BLaER1 (cell line): ENCODE data around the gene ZBTB48.

ENCODE experiments used
- H3K27ac ChIP-seq: shearing (Covaris generic); formaldehyde crosslinking; 2 replicates; pipeline ENCODE4 v1.8.1; 2022
- H3K27me3 ChIP-seq: shearing (Covaris generic); formaldehyde crosslinking; 2 replicates; pipeline ENCODE4 v1.8.1; 2022
- H3K36me3 ChIP-seq: shearing (Covaris generic); formaldehyde crosslinking; 2 replicates; pipeline ENCODE4 v1.8.1; 2022
- H3K4me1 ChIP-seq: shearing (Covaris generic); formaldehyde crosslinking; 2 replicates; pipeline ENCODE4 v1.8.1; 2022
- H3K4me2 ChIP-seq: shearing (Covaris generic); formaldehyde crosslinking; 2 replicates; pipeline ENCODE4 v1.8.1; 2022
- H3K4me3 ChIP-seq: shearing (Covaris generic); formaldehyde crosslinking; 2 replicates; pipeline ENCODE4 v1.8.1; 2022
- H3K9ac ChIP-seq: shearing (Covaris generic); formaldehyde crosslinking; 2 replicates; pipeline ENCODE4 v1.8.1; 2022
- H3K9me3 ChIP-seq: shearing (Covaris generic); formaldehyde crosslinking; 2 replicates; pipeline ENCODE4 v1.8.1; 2022
- H4K20me1 ChIP-seq: shearing (Covaris generic); formaldehyde crosslinking; 2 replicates; pipeline ENCODE4 v1.8.1; 2022
- Cebpa-rat ChIP-seq: shearing (Covaris generic); IDR thresholded peaks from 2 replicates; pipeline ENCODE4 v1.8.1; 2022

Gene ZBTB48

DNA sequence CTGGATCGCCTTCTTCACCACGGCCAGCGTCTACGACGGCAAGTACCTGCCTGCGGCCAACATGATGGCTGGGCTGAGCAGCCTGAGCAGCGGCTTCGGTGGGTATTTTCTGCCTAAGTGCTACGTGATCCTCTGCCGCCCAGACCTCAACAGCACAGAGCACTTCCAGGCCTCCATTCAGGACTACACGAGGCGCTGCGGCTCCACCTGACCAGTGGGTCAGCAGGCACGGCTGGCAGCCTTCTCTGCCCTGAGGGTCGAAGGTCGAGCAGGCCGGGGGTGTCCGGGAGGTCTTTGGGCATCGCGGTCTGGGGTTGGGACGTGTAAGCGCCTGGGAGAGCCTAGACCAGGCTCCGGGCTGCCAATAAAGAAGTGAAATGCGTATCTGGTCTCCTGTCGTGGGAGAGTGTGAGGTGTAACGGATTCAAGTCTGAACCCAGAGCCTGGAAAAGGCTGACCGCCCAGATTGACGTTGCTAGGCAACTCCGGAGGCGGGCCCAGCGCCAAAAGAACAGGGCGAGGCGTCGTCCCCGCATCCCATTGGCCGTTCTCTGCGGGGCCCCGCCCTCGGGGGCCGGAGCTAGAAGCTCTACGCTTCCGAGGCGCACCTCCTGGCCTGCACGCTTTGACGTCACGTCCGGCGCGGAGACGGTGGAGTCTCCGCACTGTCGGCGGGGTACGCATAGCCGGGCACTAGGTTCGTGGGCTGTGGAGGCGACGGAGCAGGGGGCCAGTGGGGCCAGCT lies at the start of gene ZBTB48:
Gene ZBTB48 (plus strand): TSS at position 621 of the 745 bp plus-strand sequence. CDS start 616 bp downstream, outside the sequence.
- H3K4me2 ChIP-seq: peak within 1 kb of the TSS; percentile 97
- peaks cover 4% of the 10 kb centered on the region; the same call in 1 of the 2 replicates for H3K36me3 ChIP-seq
- no peaks in the 10 kb centered on the region for H3K27me3 ChIP-seq
- peak within 1 kb of the TSS; percentile 89 for H3K9ac ChIP-seq
- no peaks in the 10 kb centered on the region for H3K9me3 ChIP-seq
- peaks cover 32% of the 10 kb centered on the region for H4K20me1 ChIP-seq
- H3K4me1 ChIP-seq: peaks cover 49% of the 10 kb centered on the region
- peak within 1 kb of the TSS; percentile 89 for H3K27ac ChIP-seq
- peak within 1 kb of the TSS; percentile 92 for H3K4me3 ChIP-seq
- no peak for TF ChIP-seq Cebpa-rat

GRCh38 chr1:6530504-6531160 lies 49.2 kb upstream of the ZBTB48 start:
- no peaks in the 10 kb centered on the region for H3K27me3 ChIP-seq
- H3K4me3 ChIP-seq: no peak overlapping the region
- H3K9me3 ChIP-seq: no peaks in the 10 kb centered on the region
- no peak overlapping the region for H3K9ac ChIP-seq
- TF ChIP-seq Cebpa-rat: no peak
- H3K27ac ChIP-seq: no peak overlapping the region
- no peaks in the 10 kb centered on the region for H3K4me1 ChIP-seq
- peaks cover 39% of the 10 kb centered on the region; the same call in 1 of the 2 replicates for H4K20me1 ChIP-seq
- no peak overlapping the region for H3K4me2 ChIP-seq
- H3K36me3 ChIP-seq: peaks cover 100% of the 10 kb centered on the region

- H3K4me3 ChIP-seq: no peak overlapping the region
- H4K20me1 ChIP-seq: peaks cover 47% of the 10 kb centered on the region
- H3K27me3 ChIP-seq: no peaks in the 10 kb centered on the region
- H3K4me1 ChIP-seq: no peaks in the 10 kb centered on the region
- H3K9me3 ChIP-seq: no peaks in the 10 kb centered on the region
- no peak for TF ChIP-seq Cebpa-rat
- H3K27ac ChIP-seq: no peak overlapping the region
- H3K4me2 ChIP-seq: no peak overlapping the region
- no peak overlapping the region for H3K9ac ChIP-seq
- peaks cover 100% of the 10 kb centered on the region for H3K36me3 ChIP-seq
Observed at GRCh38 chr1:6531996-6532395, 47.8 kb upstream of the ZBTB48 start.

DNA sequence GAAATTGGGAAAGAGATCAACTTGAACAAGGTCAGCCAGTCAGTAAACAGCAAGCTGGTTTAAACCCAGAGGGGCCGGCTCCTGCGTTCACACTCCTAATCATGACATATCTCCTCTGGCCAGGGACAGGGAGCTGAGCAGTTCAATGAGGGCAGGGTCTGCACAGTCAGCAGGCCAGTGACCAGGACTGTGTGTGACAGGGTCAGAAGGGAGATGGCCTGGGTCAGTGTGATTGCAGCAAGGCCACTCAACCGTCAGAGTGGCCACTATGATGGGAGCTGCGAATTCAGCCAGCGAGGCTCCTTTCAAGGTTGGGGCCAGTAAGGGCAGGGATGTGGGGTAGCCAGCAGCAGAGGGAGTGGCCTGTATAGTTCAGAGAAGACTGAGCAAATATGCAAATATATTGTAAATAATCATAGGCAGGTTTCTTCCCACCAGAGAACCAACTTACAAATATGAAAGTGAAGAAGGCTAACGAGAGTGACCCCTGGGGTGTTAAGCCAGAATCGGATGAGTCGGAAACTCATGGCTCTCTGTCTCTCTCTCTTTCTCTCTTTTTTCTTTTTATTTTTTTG lies 45.5 kb upstream of the ZBTB48 start:
- Histone ChIP-seq H3K9ac (no peak overlapping the region), H3K4me1 (no peaks in the 10 kb centered on the region), H3K4me3 (no peak overlapping the region), H3K27me3 (no peaks in the 10 kb centered on the region), H3K9me3 (no peaks in the 10 kb centered on the region), H3K27ac (no peak overlapping the region), H4K20me1 (peaks cover 68% of the 10 kb centered on the region), H3K36me3 (peaks cover 94% of the 10 kb centered on the region), H3K4me2 (no peak overlapping the region)
- TF ChIP-seq Cebpa-rat: no peak

GRCh38 chr1:6535214-6535613 lies 44.6 kb upstream of the ZBTB48 start:
- H4K20me1 ChIP-seq: peaks cover 66% of the 10 kb centered on the region
- TF ChIP-seq Cebpa-rat: no peak
- H3K36me3 ChIP-seq: peaks cover 92% of the 10 kb centered on the region
- H3K4me3 ChIP-seq: no peak overlapping the region
- H3K9me3 ChIP-seq: no peaks in the 10 kb centered on the region
- H3K4me2 ChIP-seq: no peak overlapping the region
- no peaks in the 10 kb centered on the region for H3K4me1 ChIP-seq
- no peak overlapping the region for H3K9ac ChIP-seq
- no peaks in the 10 kb centered on the region for H3K27me3 ChIP-seq
- H3K27ac ChIP-seq: no peak overlapping the region

- Histone ChIP-seq H3K4me1 (no peaks in the 10 kb centered on the region), H3K36me3 (peaks cover 92% of the 10 kb centered on the region), H3K9me3 (no peaks in the 10 kb centered on the region), H3K9ac (no peak overlapping the region), H3K27ac (no peak overlapping the region), H3K4me2 (no peak overlapping the region), H4K20me1 (peaks cover 62% of the 10 kb centered on the region), H3K27me3 (no peaks in the 10 kb centered on the region), H3K4me3 (no peak overlapping the region)
- no peak for TF ChIP-seq Cebpa-rat
Observed at GRCh38 chr1:6536291-6536690, 43.5 kb upstream of the ZBTB48 start.

- H3K4me1 ChIP-seq: no peaks in the 10 kb centered on the region
- H3K36me3 ChIP-seq: peaks cover 92% of the 10 kb centered on the region
Observed at GRCh38 chr1:6538956-6539355, 40.8 kb upstream of the ZBTB48 start.

GRCh38 chr1:6544831-6545230 lies 35.0 kb upstream of the ZBTB48 start:
- no peak overlapping the region for H3K4me3 ChIP-seq
- H3K9ac ChIP-seq: no peak overlapping the region
- H3K4me2 ChIP-seq: no peak overlapping the region
- TF ChIP-seq Cebpa-rat: no peak
- H3K4me1 ChIP-seq: no peaks in the 10 kb centered on the region
- no peak overlapping the region for H3K27ac ChIP-seq
- H4K20me1 ChIP-seq: peaks cover 30% of the 10 kb centered on the region
- H3K36me3 ChIP-seq: peaks cover 98% of the 10 kb centered on the region
- H3K27me3 ChIP-seq: no peaks in the 10 kb centered on the region
- H3K9me3 ChIP-seq: no peaks in the 10 kb centered on the region

More at GRCh38 chr1:6538956-6539355, 40.8 kb upstream of the ZBTB48 start:
- H3K27ac ChIP-seq: no peak overlapping the region
- H3K27me3 ChIP-seq: no peaks in the 10 kb centered on the region
- no peaks in the 10 kb centered on the region for H3K9me3 ChIP-seq
- TF ChIP-seq Cebpa-rat: no peak
- H3K4me3 ChIP-seq: no peak overlapping the region
- no peak overlapping the region for H3K9ac ChIP-seq
- peaks cover 46% of the 10 kb centered on the region for H4K20me1 ChIP-seq
- H3K4me2 ChIP-seq: no peak overlapping the region

DNA sequence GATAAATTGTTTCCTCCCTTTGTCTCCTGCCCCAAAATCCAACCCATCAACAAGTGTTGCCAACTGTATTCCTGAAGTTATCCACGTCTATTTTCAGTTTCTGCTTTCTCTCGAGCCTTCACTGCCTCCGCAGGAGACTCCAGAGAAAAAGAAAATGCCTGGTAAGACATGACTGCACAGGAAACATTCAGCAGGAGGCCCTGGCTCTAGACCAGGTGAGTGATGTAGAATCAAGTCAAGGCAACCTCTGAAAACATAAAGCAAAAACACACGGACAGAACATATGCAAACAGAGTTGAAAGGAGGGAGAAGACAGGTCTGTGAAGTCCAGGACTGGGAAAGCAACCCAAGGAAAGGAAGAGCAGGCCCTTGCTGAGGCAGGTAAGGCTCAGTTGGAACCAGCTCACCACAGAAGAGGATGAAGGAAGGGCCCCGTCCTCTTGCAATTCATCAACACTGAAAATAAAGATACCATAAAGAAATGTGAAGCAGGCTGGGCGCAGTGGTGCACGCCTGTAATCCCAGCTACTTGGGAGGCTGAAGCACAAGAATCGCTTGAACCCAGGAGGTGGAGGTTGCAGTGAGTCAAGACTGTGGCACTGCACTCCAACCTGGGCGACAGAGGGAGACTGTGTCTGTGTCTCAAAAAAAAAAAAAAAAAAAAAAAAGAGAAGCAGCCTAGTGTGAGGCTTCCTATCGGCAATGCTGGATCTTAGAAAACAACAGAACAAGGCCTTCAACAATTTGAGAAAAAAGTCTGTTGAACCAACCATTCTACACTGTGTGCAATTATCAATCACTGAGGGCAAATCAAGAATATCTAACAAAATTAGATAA lies 34.3 kb upstream of the ZBTB48 start:
- H3K9me3 ChIP-seq: no peaks in the 10 kb centered on the region
- H3K4me3 ChIP-seq: no peak overlapping the region
- H3K4me2 ChIP-seq: no peak overlapping the region
- no peak for TF ChIP-seq Cebpa-rat
- H4K20me1 ChIP-seq: peaks cover 35% of the 10 kb centered on the region
- H3K9ac ChIP-seq: no peak overlapping the region
- H3K27me3 ChIP-seq: no peaks in the 10 kb centered on the region
- H3K27ac ChIP-seq: no peak overlapping the region
- H3K36me3 ChIP-seq: peaks cover 100% of the 10 kb centered on the region
- H3K4me1 ChIP-seq: no peaks in the 10 kb centered on the region
